GM12891 (cell line): ENCODE data around the gene ZNF70.

Experiments used
- POLR2A ChIP-seq: IDR thresholded peaks from 2 replicates; pipeline ENCODE4 v1.6.1; 2011; ENCODE audit warnings: low read depth, low read length, control low read depth
- POLR2AphosphoS5 ChIP-seq: IDR thresholded peaks from 2 replicates; pipeline ENCODE4 v1.6.1; 2011; ENCODE audit warnings: low read depth, low read length, control low read depth
- SPI1 ChIP-seq: IDR thresholded peaks from 2 replicates; pipeline ENCODE4 v1.6.1; 2011; ENCODE audit warnings: low read depth, low read length, control low read depth

DNA sequence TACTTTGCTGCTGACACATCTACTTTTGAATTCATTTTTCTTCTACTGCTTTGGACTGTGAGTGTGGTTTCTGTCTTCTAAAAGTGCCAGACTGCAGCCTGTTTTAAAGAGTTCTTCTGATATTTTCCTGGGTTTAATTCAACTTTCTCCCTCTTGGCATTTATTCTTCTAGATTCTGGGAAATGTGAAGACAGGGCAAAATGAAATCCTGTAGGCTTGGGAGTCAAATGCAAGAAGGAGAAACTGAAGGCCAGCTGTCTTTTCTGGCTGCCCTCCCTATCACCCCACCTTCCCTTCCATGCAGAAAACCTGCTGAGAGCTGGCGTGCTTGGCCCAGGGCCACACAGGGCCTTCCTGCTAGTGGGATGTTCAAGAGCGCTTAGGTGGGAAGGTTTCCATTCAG lies 7.6 kb downstream of the ZNF70 start:
- TF ChIP-seq SPI1 (no peak), POLR2A (no peak), POLR2AphosphoS5 (no peak)
